ENCODE measurements around the gene TSC1. TPM values are rescaled to one million over a fixed set of nuclear protein-coding genes. Genes with fewer than 3 reads are reported as not detected.

TSC1 gene
- total RNA-seq, 1 experiment from 2014 or later: 25.3 TPM

DNA sequence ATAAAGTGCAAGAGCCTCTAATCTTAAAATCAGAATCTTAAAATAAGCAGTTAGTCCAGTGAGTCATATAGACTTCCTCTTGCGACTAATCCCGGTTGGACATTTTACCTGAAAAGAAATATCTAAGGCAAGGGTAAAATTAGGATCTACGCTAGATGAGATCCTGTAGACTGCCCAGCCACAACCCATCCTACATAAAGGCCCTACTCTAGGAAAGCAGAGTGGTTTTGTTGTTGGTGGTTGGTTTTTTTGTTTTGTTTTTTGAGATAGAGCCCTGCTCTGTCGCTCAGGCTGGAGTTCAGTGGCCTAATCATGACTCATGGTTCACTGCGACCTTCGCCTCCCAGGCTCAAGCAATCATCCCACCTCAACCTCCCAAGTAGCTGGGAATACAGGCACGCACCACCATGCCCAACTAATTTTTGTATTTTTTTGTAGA lies 6.9 kb downstream of the TSC1 start:
- DNase-seq (ENCODE audit: low spot score): peak; percentile 50

DNA sequence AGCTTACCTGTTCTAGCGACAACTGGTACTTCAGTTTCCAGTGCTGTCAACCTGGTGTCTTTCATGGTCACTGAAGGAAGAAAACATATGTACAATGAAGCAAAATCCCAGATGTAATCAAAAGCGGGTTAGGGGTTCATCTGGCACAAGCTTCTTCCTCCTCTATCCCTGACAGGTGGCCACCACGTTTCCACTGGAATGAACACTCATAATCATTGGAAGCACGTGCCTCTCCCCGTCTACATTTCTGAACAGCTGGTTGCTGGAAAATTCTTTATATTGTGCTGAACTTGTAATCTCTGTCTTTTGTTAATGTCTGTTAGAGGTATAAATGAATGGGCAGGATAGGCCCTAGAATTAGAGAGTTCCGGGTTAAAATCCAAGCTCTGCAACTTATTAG lies 9.4 kb downstream of the TSC1 start:
- DNase-seq (ENCODE audit: low spot score): no peak

DNA sequence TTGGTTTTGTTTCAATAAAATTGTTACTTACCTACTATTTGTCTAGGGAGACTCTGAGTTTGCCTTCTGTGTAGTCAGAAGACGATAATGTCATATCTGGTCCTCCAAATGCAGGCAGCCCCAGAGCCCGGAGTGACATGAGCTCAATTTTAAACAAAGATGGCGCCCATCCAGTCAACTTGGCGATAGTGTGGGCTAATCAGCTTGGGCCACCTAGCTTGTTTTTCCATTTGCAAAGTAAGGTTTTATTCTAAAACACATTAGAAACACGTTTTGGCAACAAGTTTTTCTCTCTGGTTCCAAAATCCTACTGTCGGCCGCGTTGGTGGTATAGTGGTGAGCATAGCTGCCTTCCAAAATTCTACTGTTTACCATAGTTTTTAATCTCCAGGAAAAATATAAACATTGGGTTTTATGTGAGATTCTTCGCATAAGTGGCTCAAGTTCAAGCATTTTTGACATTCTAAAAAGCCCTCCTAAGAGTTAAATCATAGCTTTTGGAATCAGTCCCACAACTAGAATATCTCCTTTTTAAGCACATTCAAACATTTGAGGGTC lies 13.2 kb downstream of the TSC1 start:
- no peak for DNase-seq (ENCODE audit: low spot score)

DNA sequence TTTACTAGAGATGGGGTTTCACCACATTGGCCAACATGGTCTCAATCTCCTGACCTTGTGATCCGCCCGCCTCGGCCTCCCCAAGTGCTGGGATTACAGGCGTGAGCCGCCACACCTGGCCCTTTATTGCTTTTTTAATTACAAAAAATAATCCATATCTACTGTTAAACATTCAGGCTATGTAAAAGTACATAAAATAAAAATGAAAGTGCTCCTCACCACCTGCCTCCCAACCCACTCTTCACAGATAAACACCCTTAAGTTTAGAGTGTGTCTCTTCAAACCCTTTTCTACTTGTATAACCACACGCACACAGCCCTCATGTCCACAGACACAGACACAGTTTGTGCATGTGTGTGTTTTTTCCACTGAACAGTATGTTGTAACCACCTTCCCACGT lies 16.7 kb downstream of the TSC1 start:
- DNase-seq (ENCODE audit: low spot score): no peak

DNA sequence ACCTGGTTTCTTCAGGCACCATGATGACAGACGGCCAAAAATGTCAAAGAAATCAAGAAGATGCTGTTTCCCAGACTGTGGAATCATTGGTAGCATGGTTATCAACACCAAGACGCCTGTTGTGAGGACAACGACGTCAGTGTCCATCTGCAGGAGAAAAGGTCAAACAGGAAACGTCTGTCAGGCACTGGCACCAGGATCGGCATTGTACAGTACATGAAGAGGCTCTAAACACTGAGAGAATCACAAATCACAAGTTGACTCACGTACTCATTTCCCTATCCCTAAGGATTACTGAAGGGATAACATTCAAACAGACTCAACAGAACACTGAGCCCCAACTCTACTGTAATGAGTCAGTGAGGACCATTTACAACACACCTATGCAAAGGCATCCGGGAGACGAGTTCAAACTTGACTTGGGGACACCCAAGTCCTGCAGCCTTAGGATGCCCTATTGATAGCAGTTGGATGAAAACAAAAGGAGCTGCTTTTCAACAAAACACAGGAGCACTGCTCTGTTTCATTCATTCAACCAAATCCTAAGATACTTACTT lies 21.0 kb downstream of the TSC1 start:
- DNase-seq (ENCODE audit: low spot score): no peak

DNA sequence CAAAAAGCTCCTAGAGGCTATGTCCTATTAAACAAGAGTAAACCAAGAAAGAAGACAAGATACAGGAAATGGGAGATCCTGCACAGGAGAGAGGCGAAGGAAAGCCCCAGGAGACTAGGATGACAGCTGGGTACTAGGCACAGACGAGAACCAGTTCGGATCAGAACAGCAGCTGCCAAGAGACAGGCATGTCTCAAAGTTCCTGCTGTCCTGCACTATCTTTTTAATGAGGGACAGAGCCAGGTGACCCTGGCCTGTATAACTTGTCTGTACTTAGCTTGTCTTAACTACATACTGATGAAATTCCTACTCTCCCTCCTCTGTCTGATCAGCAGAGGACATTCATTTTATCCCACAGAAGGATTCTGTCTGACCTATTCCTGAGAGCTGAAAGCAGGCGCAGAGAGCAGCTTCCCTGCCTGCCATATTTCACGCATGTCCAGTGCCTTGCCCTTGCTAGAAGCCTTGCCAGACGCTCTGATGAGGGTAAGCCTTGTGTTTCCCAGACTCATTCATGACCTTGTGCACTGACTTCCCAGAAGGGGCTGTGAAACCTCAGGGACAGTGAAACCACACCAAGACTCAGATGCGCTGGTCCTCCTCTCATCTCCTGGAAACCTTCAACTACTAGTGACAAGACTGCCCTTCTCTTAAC lies 24.7 kb downstream of the TSC1 start:
- DNase-seq (ENCODE audit: low spot score): no peak

DNA sequence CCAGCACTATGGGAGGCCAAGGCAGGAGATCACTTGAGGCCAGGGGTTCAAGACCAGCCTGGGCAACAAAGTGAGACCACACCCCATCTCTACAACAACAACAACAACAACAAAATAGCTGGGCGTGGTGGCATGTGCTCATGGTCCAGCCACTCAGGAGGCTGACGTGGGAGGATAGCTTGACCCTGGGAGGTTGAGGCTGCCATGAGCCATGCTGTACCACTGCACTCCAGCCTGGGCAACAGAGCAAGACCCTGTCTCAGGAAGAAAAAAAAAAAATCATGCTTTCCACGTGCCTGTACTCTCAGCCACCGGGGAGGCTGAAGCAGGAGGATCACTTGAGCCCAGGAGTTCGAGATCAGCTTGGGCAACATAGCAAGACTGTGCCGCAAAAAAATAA lies 29.5 kb downstream of the TSC1 start:
- DNase-seq (ENCODE audit: low spot score): no peak

DNA sequence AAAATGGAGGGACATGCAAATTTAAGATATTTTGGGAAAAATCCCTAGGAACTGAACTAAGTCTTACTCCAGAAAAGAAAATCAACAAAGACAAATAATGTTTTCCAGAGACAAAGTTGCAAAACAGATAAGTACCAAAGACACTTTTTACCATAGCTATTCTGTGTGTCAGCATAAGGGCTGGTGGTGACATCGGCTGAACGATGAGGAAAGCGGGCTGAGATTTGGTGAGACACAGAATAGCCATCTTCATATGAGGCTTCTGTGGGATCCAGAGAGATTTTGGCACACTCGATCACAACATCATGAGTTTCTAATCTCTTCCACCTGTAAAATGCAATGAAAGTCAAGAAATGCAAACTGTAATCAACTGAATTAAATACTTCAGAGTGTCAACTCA lies 32.3 kb downstream of the TSC1 start:
- no peak for DNase-seq (ENCODE audit: low spot score)

DNA sequence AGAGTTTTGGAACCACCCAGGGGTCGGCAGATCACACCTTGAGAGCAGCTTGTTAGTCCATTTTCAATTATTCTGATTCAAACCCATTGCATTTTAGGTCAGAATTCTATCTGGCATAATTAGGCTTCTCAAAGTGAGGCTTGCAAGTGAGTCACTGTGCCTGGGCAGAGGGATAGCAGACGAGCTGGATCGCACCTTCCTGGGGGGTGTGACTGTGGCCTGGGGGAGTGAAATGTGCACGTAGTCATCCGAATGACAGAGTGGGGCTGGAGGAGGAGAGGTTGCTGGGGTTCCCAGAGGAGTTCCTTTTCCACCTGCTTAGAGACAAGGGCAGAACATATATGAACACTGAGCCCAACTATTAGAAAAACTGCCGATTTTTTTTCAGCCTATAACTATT lies 34.0 kb downstream of the TSC1 start:
- no peak for DNase-seq (ENCODE audit: low spot score)

DNA sequence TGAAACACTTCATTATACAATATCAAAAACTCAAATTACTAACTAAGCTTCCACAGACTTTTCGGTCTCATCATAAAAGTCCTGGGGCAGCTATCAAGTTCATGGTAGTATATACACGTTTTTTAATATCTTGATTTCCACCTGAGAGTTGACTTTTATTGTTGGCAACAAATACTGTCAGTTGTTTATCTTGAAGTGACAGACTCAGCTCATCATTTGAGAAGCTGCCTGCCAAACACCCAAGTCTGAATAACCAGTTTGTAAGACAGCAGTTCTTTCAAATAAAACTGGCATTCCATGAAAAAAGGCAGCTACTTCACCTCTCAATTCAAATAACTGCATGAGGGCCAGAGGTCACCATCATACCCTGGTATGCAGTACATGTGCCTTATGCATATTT lies 35.1 kb downstream of the TSC1 start:
- DNase-seq (ENCODE audit: low spot score): no peak

DNA sequence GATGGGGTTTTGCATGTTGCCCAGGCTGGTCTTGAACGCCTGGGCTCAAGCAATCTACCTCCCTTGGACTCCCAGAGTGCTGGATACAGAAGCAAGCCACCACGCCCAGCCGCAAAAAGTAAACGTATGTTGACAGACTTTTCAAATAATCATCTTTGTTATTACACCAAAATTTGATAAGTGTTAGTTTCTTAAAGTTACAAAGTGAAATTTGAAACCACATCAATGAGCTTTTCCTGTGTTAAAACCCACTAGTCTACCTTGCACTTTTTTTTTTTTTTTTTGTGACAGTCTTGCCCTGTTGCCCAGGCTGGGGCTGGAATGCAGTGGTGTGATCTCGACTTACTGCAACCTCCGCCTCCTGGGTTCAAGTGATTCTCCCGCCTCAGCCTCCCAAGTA lies 35.8 kb downstream of the TSC1 start:
- no peak for DNase-seq (ENCODE audit: low spot score)

DNA sequence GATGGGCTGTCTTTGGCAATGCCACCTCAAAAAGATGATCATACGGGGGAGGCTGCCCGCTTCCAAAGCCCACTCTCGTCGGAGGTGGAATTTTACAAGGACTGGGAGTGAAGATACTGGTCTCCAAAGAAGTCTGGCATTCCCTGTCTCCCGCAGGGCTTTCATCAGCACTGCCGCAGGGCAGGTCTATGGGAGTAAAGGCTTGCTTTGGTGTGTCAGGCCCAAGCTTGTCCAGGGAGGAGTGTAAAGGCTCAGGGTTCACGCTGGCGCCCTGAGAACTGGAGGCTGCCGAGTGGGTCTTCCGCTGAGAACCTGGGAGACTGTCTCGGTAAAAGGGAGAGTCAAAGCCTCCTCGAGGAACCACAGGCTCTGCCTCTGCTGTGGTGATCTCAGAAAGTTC lies 38.7 kb downstream of the TSC1 start:
- DNase-seq (ENCODE audit: low spot score): no peak

DNA sequence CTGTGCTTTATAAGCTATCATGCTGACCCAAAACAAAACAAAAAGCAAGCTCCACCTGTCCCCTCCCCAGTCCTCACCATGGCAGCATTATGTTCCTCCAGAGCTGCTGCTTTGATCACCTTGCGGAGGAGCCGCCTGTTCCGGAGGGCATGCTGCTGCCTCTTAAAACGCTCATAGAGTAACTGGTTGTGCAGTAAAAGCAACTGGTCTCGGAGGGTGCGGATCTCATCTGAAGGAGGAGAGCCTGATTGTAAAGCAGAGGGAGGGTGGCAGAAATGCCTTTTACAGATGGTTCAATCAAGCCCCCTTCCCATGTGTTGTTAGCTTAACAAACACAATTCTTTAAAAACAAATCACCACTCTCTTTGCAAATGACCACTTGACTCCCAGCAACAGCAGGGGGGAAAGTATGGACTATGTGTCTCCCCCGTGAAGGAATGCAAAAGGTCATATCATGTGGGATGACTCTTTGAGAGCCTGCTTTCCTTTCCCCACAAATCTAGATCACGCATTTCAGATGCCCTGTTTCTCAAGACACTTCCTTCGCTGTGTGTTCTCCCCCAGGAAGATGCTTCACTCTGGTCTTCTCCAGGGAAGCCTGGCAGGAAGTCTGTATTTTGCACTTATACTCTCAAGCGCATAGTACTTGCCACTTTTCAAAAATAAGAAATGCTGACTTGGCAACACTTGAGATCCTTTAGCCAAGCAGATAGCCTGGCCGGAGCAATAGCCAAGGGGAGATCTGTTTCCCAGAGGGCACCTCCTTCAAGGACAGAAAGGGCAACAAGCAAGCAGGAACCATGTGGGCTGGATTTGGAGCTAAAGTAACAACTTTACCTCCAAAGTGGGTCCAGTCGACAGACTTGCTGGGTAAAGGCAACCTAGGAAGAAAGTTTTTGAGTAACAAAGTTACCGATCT lies 40.6 kb downstream of the TSC1 start:
- DNase-seq (ENCODE audit: low spot score): no peak

DNA sequence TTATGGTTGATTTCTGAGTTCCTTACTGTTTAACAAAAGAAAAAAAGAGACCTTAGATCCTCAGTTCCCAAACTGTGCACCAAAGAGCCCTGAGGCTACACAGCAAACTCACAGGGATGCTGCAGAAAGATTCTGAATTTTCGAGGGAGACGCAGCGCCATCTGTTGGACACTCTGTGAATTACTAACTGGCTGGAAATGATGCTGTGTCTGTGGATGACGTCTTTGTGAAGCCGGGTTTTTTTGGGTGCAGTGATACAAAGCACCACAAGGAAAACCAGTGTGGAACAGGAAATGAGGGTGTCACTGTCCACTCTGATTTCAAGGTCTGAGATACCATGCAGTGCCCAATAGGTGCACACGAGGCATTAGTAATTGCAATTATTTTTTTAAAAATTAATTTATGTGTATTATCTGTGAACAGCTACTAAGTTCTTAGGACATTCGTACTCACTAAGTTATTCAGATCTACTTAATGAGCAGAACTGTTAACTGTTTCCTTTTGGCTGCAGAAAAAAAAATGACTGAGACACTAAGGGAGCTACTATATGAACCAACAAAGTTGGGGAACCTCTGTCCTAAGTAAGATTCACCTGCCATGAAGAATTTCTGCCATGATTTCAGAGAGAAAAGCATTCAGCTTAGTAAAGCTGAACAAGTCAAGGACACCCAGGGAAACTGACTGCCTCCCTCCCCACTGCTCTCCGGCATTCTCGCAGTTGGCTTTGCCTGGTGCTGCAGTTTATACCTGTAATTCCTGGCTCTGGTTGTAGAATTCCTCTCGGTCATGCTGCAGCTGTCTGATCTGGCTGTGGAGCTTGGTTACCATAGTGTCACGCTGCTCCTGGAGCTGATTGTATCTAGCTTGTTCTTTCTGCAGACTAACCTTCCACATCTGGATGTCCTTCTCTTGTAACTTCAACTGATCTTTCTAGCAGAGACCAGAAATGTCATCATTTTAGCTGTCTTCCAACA lies 42.3 kb downstream of the TSC1 start:
- DNase-seq (ENCODE audit: low spot score): peak; percentile 91

DNA sequence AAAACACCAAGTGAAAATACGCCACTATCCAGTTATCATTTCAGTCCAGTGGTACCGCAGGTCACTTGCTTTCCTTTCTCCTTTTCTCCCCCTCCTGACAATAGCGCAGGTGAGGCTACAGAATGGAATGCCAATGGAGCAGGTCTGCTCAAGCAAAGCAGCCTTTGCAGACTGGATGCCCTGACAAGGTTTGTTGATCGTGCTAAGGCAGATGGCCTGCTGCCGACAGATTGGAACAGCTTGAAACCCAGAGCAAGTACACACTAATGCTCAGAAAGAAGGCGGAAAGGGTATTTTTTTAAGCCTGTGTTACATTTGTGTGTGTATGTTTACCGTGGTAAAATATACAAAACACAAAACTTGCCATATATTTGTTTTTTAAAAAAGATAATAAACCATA lies 46.4 kb downstream of the TSC1 start:
- DNase-seq (ENCODE audit: low spot score): no peak

DNA sequence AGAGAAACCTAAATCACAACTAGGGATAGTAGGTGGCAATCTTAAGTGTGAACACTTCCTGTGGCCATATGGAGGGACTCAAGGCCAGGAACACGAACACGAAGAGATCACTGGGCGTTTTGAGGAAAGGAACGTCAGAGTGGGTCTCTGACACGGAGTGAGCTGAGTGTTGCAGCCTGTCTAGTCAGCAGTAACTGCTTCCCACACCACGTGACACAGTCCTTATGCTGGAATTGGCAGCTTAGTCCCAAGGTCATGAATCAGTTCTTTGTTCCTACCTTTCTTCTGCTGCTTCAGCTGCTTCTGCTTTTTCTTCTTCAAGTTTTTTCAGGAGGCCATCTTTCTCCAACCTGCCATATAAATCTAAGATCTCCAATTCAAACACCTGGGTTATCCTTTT lies 47.5 kb downstream of the TSC1 start:
- no peak for DNase-seq (ENCODE audit: low spot score)

DNA sequence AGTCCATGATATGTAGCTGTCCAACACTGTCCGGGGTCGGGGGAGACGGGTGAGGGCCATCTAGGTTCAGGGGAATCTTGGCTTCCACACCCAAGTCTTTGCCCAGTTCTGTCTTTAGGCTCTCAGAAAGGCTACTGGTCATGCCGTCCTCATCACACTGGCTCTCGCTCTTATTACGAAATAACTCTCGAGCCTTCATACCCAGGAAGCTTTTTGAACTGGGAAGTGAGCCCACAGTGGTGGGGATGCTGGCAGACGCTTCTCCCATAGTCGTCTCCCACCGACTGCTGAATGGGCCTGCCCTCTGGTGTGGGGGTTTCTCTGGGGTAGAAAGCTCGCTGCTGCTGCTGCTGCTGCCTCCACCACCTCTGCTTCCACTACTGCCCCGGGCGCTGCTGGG lies 48.2 kb downstream of the TSC1 start:
- DNase-seq (ENCODE audit: low spot score): no peak

DNA sequence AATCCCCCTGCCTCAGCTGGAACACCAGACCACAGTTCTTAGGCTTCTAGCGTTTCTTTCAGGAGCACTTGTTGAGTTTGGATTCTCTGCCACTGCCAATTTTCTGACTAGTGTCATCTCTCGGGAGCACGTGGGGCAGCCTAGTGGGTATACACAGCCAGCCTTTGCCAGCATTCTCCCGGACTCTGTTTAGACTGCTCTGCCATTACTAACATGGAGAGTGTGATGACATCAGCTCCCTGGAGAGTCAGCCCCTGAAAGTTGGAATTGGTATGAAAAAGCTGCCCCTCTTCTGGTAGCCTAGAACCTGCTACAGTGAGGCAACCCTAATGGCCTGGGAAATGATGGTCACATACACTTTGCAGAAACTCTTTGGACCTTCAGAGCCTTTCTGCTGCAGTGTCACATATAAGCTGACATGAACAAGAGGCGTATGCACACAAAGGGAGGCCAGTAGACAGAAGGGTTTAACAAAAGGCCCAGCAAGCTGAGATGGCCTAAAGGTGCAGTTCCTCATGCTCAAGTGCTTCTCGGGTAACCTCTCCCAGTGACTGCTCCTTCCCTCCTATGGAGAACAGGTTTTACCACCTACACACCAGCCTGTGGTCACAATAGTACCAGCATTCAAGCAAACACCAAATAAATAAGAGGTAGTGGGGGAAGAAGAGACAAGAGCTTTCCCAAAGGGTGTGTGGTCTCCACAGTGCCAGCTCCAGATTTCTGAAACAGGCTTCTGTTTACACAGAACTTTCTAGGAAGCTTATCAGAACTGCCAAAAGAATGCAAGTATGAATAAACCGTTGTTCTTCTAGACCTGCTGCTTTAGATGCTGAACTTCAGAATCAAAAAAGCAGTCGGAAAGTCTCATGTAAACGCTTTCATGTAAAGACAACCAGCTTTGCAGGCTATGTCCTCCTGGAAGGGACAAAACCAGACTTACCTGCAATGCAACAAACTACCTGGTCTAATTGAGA lies 49.3 kb downstream of the TSC1 start:
- DNase-seq (ENCODE audit: low spot score): no peak

DNA sequence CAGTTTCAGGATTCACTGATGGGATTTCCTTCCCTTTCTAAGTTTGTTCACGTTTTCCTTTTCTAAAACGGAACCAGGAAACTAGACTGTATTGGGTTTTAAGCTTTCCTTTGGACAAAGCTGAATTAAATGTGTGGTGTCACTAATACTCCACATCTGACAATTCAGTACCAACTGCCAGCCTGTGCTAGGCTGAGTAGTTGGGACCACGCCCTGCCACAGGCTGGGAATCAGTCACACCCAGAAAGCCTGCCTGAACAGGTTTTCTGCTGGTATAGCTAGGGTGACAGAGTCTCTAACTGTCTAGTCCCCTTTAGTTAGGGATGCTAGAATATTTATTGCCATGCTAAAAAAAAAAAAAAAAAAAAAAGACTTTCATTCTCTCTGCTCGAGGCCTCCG lies 50.1 kb downstream of the TSC1 start:
- DNase-seq (ENCODE audit: low spot score): peak; percentile 52

DNA sequence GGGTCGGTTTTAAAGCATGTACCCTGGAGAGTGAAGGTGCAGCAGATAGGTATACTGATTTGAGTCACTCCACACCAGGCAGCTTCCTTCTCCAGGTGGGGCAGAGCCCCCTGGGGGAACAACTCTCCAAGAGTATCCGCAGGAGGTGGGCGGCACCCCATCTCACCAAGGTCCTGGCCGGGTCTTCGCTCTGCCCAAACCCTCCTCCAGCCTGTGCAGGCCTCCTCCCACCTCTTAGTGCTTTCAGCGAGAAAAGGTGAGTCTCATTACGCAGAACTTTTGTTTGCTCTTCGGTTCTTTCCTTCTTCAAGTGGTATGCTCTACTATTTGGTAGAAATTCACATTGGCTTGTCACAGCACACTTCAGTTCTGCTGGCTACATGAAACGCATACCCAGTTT lies 52.0 kb downstream of the TSC1 start:
- DNase-seq (ENCODE audit: low spot score): no peak

All from A172 (cell line).